ENCODE measurements around the gene MMP24.

GRCh38 chr20:35304956-35305355, 78.5 kb downstream of the MMP24 start:
- TF ChIP-seq CTCF (IDR thresholded peaks at IDR 0.05; ENCODE audit: poor library complexity) = no peak
- no peak for TF ChIP-seq EZH2 (IDR thresholded peaks at IDR 0.05; ENCODE audit: borderline replicate concordance)
